Pericardium fibroblast (primary cell): ENCODE results near the gene ATN1. TPM values are rescaled to one million over a fixed set of nuclear protein-coding genes. Genes with fewer than 3 reads are reported as not detected.

ENCODE experiments used
- total RNA-seq: library from RNA; depleted of rRNA; stranded (reverse); fragments of >200 nt; gene quantifications from 2 replicates; pipeline ENCODE4 v1.2.3, GENCODE V29; 2015

The ATN1 gene
- 19.6 and 24.9 TPM in 2 replicates for total RNA-seq

GRCh38 chr12:6927379-6928021 is at the start of gene ATN1:
Gene ATN1 (plus strand): TSS chr12:6927959. CDS start chr12:6934002, 6,043 bp downstream.

GRCh38 chr12:6904280-6905276 is 23.2 kb upstream of the ATN1 start, which contains the start of gene LRRC23:
Gene LRRC23 (plus strand): TSS chr12:6904822. CDS start chr12:6905634, 812 bp downstream.

GRCh38 chr12:6914246-6914946 is 13.4 kb upstream of the ATN1 start, which contains the start of gene ENO2:
Gene ENO2 (plus strand): TSS chr12:6914580. CDS start chr12:6915833, 1,253 bp downstream.

GRCh38 chr12:6943722-6944380 is 16.1 kb downstream of the ATN1 start, which contains the start of the genes C12orf57 and RNU7-1:
Gene C12orf57 (plus strand): TSS chr12:6944022. CDS start chr12:6944122, 100 bp downstream.
Gene RNU7-1 (plus strand): TSS chr12:6943816.

GRCh38 chr12:6950811-6951540 is 23.2 kb downstream of the ATN1 start, which contains the start of gene PTPN6:
Gene PTPN6 (plus strand): TSS chr12:6951356. CDS start chr12:6951513, 157 bp downstream.

Other genes with a start within 250 kb of the ATN1 start
- gene ZNF384, start 238.6 kb upstream of the ATN1 start, total RNA-seq = 23.9 and 24.4 TPM in 2 replicates
- gene PIANP, start 227.1 kb upstream of the ATN1 start, total RNA-seq = 0.12 TPM in 1 of 2 replicates, not detected in the other
- gene COPS7A, start 203.9 kb upstream of the ATN1 start, total RNA-seq = 83.1 and 88.8 TPM in 2 replicates
- 178 and 186 TPM in 2 replicates for gene MLF2, start 174.8 kb upstream of the ATN1 start, total RNA-seq
- gene PTMS, start 161.6 kb upstream of the ATN1 start, total RNA-seq = 212 and 239 TPM in 2 replicates
- gene LAG3, start 155.4 kb upstream of the ATN1 start, total RNA-seq = 0.43 TPM in 1 of 2 replicates, not detected in the other
- gene CD4, start 138.4 kb upstream of the ATN1 start, total RNA-seq = 0.35 and 0.60 TPM in 2 replicates
- gene GPR162, start 106.1 kb upstream of the ATN1 start, total RNA-seq = 3.7 and 5.6 TPM in 2 replicates
- gene P3H3, start 99.6 kb upstream of the ATN1 start, total RNA-seq = 43.3 and 62.4 TPM in 2 replicates
- 0.35 and 1.1 TPM in 2 replicates for gene GNB3, start 87.0 kb upstream of the ATN1 start, total RNA-seq
- gene CDCA3, start 76.7 kb upstream of the ATN1 start, total RNA-seq = 1.0 and 2.6 TPM in 2 replicates
- gene USP5, start 75.8 kb upstream of the ATN1 start, total RNA-seq = 39.8 and 51.8 TPM in 2 replicates
- gene TPI1, start 60.4 kb upstream of the ATN1 start, total RNA-seq = 799 and 1,433 TPM in 2 replicates
- 5.5 and 12.3 TPM in 2 replicates for gene SPSB2, start 54.7 kb upstream of the ATN1 start, total RNA-seq
- 6.3 and 14.0 TPM in 2 replicates for gene LRRC23, start 23.1 kb upstream of the ATN1 start, total RNA-seq
- 11.0 and 11.9 TPM in 2 replicates for gene ENO2, start 13.4 kb upstream of the ATN1 start, total RNA-seq
- not detected in 2 replicates for gene RNU7-1, start 15.9 kb downstream of the ATN1 start, total RNA-seq
- 344 and 451 TPM in 2 replicates for gene C12orf57, start 16.1 kb downstream of the ATN1 start, total RNA-seq
- not detected in 2 replicates for gene PTPN6, start 23.4 kb downstream of the ATN1 start, total RNA-seq
- 224 and 365 TPM in 2 replicates for gene PHB2, start 42.7 kb downstream of the ATN1 start, total RNA-seq
- gene EMG1, start 43.0 kb downstream of the ATN1 start, total RNA-seq = 28.3 and 32.0 TPM in 2 replicates
- 33.8 and 35.5 TPM in 2 replicates for gene LPCAT3, start 90.5 kb downstream of the ATN1 start, total RNA-seq
- 273 and 492 TPM in 2 replicates for gene C1S, start 132.8 kb downstream of the ATN1 start, total RNA-seq
- gene C1R, start 164.5 kb downstream of the ATN1 start, total RNA-seq = 586 and 850 TPM in 2 replicates
- gene C1RL, start 181.3 kb downstream of the ATN1 start, total RNA-seq = 47.3 and 68.0 TPM in 2 replicates
- gene RBP5, start 200.9 kb downstream of the ATN1 start, total RNA-seq = 0.58 TPM in 1 of 2 replicates, not detected in the other
- 10.9 and 13.2 TPM in 2 replicates for gene CLSTN3, start 202.4 kb downstream of the ATN1 start, total RNA-seq